GM13977 (cell line): ENCODE measurements around the gene CNOT3.

ENCODE experiments used
- DNase-seq: peaks from one replicate; pipeline ENCODE4 v3.0.0; 2012; ENCODE audit warnings: low spot score
- in situ Hi-C: fragments of 300-500 bp; cut with MboI; formaldehyde crosslinking; loops from one replicate; pipeline ENCODE4 v1.12.0; 2022; ENCODE audit warnings: low sequenced_read_pairs, low pct_unique_long_range_greater_than_20kb, mixed read lengths, inconsistent platforms; ENCODE audit not compliant: unreplicated experiment
- TF ChIP-seq, protein P1 (sequence below): IDR thresholded peaks from 2 replicates; pipeline ENCODE4 v1.5.1; 2012; ENCODE audit warnings: mild to moderate bottlenecking, control low read depth; ENCODE audit not compliant: insufficient read depth; ENCODE audit errors: extremely low read depth, missing control alignments

CNOT3 gene

GRCh38 chr19:54108496-54108895 lies 29.1 kb upstream of the CNOT3 start:
- in situ Hi-C loops: no loop called here
- TF ChIP-seq, protein P1, sequence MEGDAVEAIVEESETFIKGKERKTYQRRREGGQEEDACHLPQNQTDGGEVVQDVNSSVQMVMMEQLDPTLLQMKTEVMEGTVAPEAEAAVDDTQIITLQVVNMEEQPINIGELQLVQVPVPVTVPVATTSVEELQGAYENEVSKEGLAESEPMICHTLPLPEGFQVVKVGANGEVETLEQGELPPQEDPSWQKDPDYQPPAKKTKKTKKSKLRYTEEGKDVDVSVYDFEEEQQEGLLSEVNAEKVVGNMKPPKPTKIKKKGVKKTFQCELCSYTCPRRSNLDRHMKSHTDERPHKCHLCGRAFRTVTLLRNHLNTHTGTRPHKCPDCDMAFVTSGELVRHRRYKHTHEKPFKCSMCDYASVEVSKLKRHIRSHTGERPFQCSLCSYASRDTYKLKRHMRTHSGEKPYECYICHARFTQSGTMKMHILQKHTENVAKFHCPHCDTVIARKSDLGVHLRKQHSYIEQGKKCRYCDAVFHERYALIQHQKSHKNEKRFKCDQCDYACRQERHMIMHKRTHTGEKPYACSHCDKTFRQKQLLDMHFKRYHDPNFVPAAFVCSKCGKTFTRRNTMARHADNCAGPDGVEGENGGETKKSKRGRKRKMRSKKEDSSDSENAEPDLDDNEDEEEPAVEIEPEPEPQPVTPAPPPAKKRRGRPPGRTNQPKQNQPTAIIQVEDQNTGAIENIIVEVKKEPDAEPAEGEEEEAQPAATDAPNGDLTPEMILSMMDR: no peak
- no peak for DNase-seq

DNA sequence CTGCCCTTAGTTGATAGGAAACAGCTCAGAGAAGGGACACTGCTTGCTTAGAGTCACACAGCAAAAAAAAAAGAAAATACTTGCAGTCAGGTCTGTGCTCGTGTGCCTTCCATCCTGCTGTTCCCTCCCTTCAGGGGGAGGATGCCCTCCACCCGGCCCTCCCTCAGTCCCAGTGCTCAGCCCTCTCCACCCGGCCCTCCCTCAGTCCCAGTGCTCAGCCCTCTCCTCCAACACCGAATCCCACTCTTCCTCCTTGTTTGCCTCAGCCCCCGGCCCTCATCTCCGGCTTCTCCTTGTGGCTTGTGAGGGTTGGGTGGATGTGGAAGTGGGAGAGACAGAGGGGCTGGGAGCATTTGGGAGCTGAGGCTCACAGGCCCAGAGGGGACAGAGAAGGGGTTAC lies 27.9 kb upstream of the CNOT3 start:
- TF ChIP-seq, protein P1: no peak
- in situ Hi-C loops: no loop called here

GRCh38 chr19:54114340-54115108 lies 23.0 kb upstream of the CNOT3 start:
- in situ Hi-C loops: no loop called here
- peak; percentile 70 for DNase-seq
- TF ChIP-seq, protein P1: no peak

More for the DNA sequence above, 27.9 kb upstream of the CNOT3 start:
- DNase-seq: no peak

GRCh38 chr19:54115109-54116063 lies 22.2 kb upstream of the CNOT3 start, which contains the start of the genes PRPF31 and TFPT:
PRPF31 (plus strand) TSS chr19:54115754; CDS start chr19:54118279, 2,525 bp downstream.
TFPT (minus strand) TSS chr19:54115657; CDS start chr19:54115269, 388 bp downstream.
- peak; percentile 97 for DNase-seq
- in situ Hi-C loops: no loop called here
- TF ChIP-seq, protein P1: no peak

DNA sequence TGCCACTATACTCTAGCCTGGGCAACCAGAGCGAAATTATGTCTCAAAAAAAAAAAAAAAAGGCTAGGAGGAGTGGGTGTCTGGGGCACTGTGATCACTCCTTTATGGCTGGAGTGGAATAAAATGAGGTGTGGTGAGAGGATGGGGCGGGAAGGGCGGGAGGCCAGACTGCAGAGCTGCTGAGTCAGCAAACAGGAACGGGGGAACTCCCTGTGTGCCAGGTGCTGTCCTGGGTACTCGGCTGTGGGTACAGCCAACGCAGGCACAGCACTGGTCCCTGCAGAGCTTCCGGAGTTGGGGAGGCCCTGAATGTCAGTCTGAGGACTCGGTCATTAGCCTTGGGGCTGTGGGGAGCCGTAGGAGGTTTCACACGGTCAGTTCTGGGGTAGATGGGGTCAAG lies 16.3 kb upstream of the CNOT3 start:
- in situ Hi-C loops: no loop called here
- TF ChIP-seq, protein P1: no peak
- DNase-seq: no peak

DNA sequence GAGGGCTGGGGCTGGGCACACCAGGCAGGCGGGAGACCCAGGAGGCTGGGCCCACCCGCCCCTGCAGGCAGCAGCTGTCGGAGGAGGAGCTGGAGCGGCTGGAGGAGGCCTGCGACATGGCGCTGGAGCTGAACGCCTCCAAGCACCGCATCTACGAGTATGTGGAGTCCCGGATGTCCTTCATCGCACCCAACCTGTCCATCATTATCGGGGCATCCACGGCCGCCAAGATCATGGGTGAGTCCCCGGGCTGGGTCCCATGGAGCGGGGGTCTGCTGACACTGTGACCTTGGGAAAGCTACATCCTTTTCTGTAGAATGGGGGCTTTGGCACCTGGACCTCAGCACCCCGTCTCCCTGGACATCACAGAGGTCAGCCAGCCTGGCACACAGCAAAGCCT lies 13.9 kb upstream of the CNOT3 start:
- in situ Hi-C loops: no loop called here
- DNase-seq: no peak
- TF ChIP-seq, protein P1: no peak
